GM04504 (cell line): Measurements from ENCODE around the gene DHRS3.
A peak's percentile ranks its signal among the peaks of the same experiment; 100 is the strongest.
"Not testable (repeated sequence)": the region's sequence is repeated elsewhere in the genome, so short reads cannot be mapped to it uniquely, and the experiment has no call there.

Experiments used
- DNase-seq: peaks from one replicate; pipeline ENCODE4 v3.0.0-alpha.2; 2012; ENCODE audit warnings: low read depth

DHRS3 gene

GRCh38 chr1:12573015-12573825, 44.8 kb downstream of the DHRS3 start:
- DNase-seq, result no peak

GRCh38 chr1:12572522-12572921, 45.5 kb downstream of the DHRS3 start:
- no peak for DNase-seq

GRCh38 chr1:12570291-12570690, 47.7 kb downstream of the DHRS3 start:
- DNase-seq, result no peak

- no peak for DNase-seq
Measured at GRCh38 chr1:12568009-12568767, 49.8 kb downstream of the DHRS3 start.

- no peak for DNase-seq
Measured at GRCh38 chr1:12567288-12567819, 50.7 kb downstream of the DHRS3 start.

- no peak for DNase-seq
Measured at GRCh38 chr1:12566484-12567287, 51.3 kb downstream of the DHRS3 start.

GRCh38 chr1:12565966-12566352, 52.1 kb downstream of the DHRS3 start:
- no peak for DNase-seq

GRCh38 chr1:12565094-12565965, 52.7 kb downstream of the DHRS3 start:
- peak; percentile 37 for DNase-seq

GRCh38 chr1:12564251-12564650, 53.8 kb downstream of the DHRS3 start:
- DNase-seq, result not testable (repeated sequence)

- DNase-seq, result no peak
Measured at GRCh38 chr1:12562955-12563576, 54.9 kb downstream of the DHRS3 start.

GRCh38 chr1:12561121-12561520, 56.9 kb downstream of the DHRS3 start:
- DNase-seq, result no peak

- DNase-seq, result no peak
Measured at GRCh38 chr1:12556957-12557935, 60.8 kb downstream of the DHRS3 start.

GRCh38 chr1:12556368-12556930, 61.6 kb downstream of the DHRS3 start:
- peak; percentile 88 for DNase-seq

GRCh38 chr1:12555411-12556367, 62.3 kb downstream of the DHRS3 start:
- no peak for DNase-seq

GRCh38 chr1:12554521-12555305, 63.3 kb downstream of the DHRS3 start:
- DNase-seq, result no peak

GRCh38 chr1:12553963-12554362, 64.0 kb downstream of the DHRS3 start:
- DNase-seq, result no peak
